ENCODE measurements around the gene SLC2A9.
"Not testable (repeated sequence)": the region's sequence is repeated elsewhere in the genome, so short reads cannot be mapped to it uniquely, and the experiment has no call there.

The SLC2A9 gene

GRCh38 chr4:9926586-9926985, 94.7 kb downstream of the SLC2A9 start:
- DNase-seq (ENCODE audit: low read depth) = no peak

DNA sequence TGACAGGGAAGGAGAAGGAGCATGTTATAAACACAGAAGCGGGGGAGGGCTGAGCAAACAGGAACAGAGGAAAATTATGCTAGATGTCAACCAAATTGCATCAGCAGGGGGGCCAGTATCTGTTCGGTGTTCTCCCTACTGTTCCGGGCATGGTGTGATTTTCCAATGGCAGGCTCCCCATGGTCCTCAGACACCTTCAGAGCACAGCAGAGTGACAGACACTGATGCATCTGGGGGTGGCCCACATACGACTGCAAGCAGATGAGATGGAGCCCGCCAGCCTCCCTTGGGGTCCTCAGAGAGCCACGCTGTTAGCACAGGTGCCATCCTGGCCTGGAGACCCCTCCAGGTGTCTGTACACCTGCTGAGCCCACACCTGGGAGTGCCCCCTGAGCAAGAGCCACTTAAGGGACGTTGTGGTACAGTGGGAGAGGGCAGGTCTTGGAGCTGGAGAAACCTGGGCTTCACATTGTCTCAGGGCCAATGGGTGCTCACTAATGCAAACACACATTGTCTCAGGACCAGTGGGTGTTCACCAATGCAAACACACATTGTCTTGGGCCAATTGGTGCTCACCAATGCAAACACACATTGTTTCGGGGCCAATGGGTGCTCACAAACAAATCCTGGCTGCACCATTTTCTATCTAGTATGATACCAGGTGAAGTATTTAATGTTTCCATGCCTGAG, 95.4 kb downstream of the SLC2A9 start:
- no peak for DNase-seq (ENCODE audit: low read depth)

GRCh38 chr4:9924750-9925149, 96.5 kb downstream of the SLC2A9 start:
- DNase-seq (ENCODE audit: low read depth) = no peak

GRCh38 chr4:9923195-9923812, 98.0 kb downstream of the SLC2A9 start:
- DNase-seq (ENCODE audit: low read depth) = no peak

- no peak for DNase-seq (ENCODE audit: low read depth)
Observed at GRCh38 chr4:9921326-9921725, 100.0 kb downstream of the SLC2A9 start.

- DNase-seq (ENCODE audit: low read depth) = no peak
Observed at GRCh38 chr4:9920029-9920428, 101.3 kb downstream of the SLC2A9 start.

DNA sequence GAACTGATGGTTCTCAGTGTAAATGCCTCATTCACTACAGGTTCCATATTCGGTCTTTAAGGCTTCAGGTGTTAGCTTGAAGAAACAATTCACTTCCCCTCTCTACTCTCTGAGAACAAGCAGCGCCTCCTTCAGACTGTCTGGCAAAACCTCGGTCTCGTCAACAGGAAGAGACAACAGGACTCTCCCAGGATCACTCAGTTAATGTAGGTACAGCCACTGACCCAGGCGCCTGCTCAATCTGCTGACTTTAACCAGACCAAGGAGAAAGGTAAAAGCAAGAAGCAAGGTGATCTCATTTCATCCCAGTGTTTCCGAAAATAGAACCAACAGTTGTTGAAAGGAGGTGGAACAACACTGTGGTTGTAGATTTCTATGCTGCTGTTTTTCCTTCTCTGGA, 102.2 kb downstream of the SLC2A9 start:
- DNase-seq (ENCODE audit: low read depth) = no peak

DNA sequence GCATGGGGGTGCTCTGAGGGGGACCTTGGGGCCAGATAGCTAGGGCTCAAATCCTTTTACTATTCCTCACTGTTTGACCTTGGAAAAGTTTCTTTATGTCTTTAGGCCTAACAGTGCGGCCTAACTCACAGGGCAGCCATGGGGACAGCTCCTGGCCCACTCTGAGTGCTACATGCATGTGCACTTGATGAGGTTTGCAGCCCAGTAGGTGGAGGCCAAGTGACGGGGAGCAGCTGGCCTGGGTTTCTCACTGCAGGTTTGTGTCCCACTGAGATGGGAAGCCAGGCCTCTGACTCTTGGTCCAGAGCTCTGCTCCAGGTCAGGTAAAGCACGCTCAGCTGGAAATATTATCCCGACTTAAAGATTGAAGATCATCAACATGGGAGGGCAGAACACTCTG, 102.8 kb downstream of the SLC2A9 start:
- DNase-seq (ENCODE audit: low read depth) = no peak

- DNase-seq (ENCODE audit: low read depth) = no peak
Observed at GRCh38 chr4:9916937-9917336, 104.4 kb downstream of the SLC2A9 start.

DNA sequence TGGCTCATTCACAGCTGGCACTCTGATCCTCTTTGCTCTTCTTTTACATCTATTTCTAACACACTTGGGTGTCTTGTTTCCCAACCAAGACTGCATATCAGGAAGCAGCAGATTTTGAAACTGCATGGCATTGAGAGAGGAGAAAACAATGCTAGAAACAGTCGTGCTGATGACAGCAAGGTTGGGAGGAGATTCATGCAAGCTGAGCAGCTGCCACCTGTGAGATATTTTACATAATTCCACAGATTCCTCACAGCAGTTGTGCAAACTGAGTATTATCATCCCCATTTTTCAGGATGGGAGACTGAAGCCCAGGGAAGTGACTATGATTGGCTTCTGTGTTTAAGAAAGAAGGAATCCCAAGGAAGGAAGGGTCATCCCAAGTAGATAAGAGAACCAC, 105.0 kb downstream of the SLC2A9 start:
- no peak for DNase-seq (ENCODE audit: low read depth)

GRCh38 chr4:9913846-9914245, 107.5 kb downstream of the SLC2A9 start:
- DNase-seq (ENCODE audit: low read depth) = no peak

GRCh38 chr4:9906996-9907395, 114.3 kb downstream of the SLC2A9 start:
- DNase-seq (ENCODE audit: low read depth) = no peak

DNA sequence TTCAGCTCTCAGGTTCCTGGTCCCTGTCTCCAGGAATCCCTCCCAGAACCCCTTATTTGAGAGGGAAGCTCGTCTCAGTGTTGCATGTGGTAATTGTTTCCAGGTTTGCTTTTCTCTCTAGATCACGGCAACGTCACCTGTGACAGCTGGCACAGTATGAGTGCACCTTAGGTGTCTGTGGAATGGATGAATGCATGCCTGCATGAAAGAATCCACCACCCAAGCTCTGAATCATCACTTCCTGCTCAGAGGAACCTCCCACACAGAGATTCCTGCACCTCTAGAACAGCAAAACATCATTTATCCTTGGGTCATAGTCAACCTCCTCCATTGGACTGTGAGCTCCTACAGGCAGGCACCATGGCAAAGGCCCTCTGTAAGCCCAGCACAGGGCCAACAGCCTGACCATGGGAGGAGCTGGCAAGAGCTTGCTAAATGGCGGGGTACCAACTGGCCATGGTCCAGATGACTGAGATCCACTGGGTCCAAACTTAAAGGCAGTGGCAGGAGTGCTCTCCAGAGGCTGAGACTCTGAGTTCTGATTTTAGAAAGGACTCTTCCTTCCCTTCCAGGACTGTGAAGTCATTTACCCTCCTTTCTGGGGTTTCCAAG, 116.2 kb downstream of the SLC2A9 start:
- no peak for DNase-seq (ENCODE audit: low read depth)

GRCh38 chr4:9903317-9903716, 118.0 kb downstream of the SLC2A9 start:
- DNase-seq (ENCODE audit: low read depth) = no peak

DNA sequence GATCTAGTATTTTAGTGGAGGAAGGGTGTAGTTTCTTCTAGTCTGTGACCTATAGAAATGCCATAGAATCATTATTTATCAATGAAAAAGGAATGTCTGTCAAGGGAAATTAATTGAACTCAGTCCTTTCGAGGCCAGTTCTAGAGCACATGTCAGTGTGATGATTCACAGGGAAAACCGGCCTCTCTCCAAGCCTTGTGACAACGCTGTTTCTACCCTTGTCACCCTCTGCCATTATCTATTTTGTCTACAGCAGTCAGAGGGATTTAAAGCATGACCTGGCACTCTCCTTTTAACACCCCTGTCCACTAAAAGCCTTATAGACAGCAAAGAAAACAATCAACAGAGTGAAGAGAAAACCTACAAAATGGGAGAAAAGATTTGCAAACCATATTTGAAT, 120.0 kb downstream of the SLC2A9 start:
- DNase-seq (ENCODE audit: low read depth) = no peak

DNA sequence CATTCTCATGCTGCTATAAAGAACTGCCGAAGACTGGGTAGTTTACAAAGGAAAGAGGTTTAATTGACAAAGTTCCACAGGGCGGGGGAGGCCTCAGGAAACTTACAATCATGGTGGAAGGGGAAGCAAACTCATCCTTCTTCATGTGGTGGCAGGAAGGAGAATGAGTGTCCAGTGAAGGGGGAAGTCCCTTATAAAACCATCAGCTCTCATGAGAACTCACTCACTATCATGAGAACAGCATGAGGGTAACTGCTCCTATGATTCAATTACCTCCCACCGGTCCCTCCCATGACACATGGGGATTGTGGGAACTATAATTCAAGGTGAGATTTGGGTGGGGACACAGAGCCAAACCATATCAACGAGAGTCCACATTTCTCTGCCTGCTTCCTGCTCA, 120.7 kb downstream of the SLC2A9 start:
- not testable (repeated sequence) for DNase-seq (ENCODE audit: low read depth)

- no peak for DNase-seq (ENCODE audit: low read depth)
Observed at GRCh38 chr4:9899306-9900055, 121.8 kb downstream of the SLC2A9 start.

DNA sequence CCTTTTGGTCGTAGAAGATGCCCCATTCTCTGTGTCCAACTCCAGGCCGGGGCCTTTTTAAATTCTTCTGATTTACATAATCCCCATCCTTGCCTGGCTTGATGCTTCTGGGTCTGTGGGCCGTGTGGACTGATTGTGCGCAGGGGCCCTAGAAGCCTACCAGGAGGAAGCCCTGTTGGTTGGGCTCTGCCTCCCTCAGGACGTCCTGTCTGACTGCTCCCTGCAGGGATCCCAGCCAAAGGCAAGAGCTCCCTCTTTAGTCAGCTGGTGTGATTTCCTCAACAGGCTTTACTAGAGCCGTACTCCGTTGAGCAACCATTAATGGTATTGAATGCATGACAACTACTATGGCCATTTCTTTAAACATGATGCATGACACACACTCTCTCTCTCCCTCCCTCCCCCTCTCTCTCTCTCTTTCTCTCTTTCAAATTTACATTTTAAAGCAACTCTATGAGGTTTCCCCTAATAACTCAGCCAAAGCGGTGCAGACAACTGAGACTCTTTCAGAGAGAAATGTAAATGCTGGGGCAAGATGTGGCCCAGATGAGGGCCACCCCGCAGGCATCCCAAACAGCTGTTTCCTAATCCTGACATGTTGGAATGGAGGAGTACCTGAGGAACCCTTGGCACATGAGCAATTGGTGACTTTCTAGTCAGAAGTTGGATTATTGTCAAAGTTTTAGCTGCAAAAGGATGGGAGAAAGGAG, 122.5 kb downstream of the SLC2A9 start:
- DNase-seq (ENCODE audit: low read depth) = no peak

- no peak for DNase-seq (ENCODE audit: low read depth)
Observed at GRCh38 chr4:9895333-9895705, 126.0 kb downstream of the SLC2A9 start.

DNA sequence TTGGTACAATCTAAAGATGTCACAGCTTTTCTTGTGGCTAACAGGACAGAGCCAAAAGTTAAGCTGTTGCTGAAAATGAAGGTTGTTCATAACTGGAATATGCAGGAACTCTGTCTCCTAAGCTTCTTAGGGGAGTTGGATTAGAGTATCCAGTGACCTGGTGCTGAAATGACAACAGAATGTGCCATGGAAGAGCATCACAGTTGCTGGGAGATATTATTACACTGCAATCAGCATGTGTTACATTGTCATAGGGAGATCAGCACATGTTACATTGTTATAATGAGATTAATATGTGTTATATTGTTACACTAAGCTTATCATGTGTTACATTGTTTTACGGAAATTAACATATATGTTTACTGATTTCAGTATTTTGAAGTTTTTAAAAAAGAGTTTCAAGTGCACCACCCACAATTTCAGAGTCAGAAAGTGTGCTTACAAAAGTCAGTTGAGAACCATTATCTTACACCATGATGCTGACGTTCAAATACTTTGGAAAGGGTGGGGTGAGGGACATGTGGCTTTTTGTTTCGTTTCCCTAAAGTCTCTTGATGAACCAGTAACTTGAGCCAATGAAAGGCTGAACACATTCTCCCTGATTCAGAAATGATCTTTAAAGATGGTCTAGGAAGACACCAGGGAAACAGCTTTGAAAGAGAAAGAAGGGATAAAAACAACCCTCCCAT, 126.5 kb downstream of the SLC2A9 start:
- no peak for DNase-seq (ENCODE audit: low read depth)

DNA sequence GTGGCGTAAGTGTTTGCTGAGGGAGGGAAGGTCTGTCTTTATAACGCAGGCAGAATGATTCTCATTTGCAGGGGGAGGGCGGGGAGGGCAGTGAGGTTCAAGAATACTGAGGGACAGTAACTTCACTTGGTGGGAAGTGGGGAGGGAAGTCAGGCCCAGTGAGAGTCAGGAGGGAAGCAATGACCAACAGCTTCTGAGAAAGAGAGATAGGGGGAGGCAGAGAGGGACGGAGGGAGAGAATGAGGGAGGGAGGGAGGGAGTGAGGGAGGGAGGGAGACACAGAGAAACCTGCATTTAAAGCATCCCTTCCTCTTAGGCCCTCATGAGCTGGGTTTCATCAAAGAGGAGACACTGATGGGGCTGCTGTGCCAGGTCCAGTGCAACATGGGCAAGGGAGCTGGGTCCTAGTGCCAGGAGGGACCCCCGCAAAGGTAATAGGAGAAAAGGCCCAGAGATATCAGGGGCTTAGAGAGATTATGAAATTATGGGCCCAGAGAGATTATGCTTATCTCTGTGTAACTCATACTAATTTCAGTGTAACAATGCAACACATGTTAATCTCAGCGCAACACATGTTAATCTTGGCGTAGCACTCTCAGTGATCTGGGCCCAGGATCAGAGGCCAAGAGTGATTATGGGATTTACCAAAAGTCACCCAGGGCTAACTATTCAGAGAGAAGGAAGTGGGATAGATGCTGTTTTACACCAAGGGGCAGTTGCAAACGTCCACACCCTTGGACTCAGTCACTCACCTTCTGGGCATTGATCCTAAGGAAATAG, 127.8 kb downstream of the SLC2A9 start:
- DNase-seq (ENCODE audit: low read depth) = no peak

Measured in activated T-helper 9 cell treated with anti-CD3 and anti-CD28 coated beads, Interleukin-2, amount 50 U/mL, for 16 hours (primary cell).